Osteocyte (in vitro differentiated cells): ENCODE data around the gene MYO1D. TPM values are rescaled to one million over a fixed set of nuclear protein-coding genes. Genes with fewer than 3 reads are reported as not detected.
"Not testable (repeated sequence)": the region's sequence is repeated elsewhere in the genome, so short reads cannot be mapped to it uniquely, and the experiment has no call there.

Source experiments
- DNase-seq: peaks from one replicate; pipeline ENCODE4 v3.0.0; 2021; ENCODE audit warnings: mixed read lengths; ENCODE audit not compliant: unreplicated experiment; ENCODE audit errors: extremely low spot score
- H3K27ac Mint-ChIP-seq: one replicate; pipeline ENCODE4 v1.8.0; 2021; ENCODE audit warnings: mild to moderate bottlenecking, mixed read lengths; ENCODE audit not compliant: unreplicated experiment
- H3K27me3 Mint-ChIP-seq: one replicate; pipeline ENCODE4 v1.8.0; 2021; ENCODE audit warnings: mixed read lengths; ENCODE audit not compliant: unreplicated experiment
- H3K36me3 Mint-ChIP-seq: one replicate; pipeline ENCODE4 v1.8.0; 2021; ENCODE audit warnings: mixed read lengths; ENCODE audit not compliant: unreplicated experiment
- H3K4me1 Mint-ChIP-seq: one replicate; pipeline ENCODE4 v1.8.0; 2021; ENCODE audit warnings: mixed read lengths; ENCODE audit not compliant: unreplicated experiment
- H3K4me3 Mint-ChIP-seq: one replicate; pipeline ENCODE4 v1.8.0; 2021; ENCODE audit warnings: mild to moderate bottlenecking, moderate library complexity, mixed read lengths; ENCODE audit not compliant: unreplicated experiment
- H3K9me3 Mint-ChIP-seq: one replicate; pipeline ENCODE4 v1.8.0; 2021; ENCODE audit warnings: mixed read lengths; ENCODE audit not compliant: unreplicated experiment
- total RNA-seq: library from RNA; stranded (reverse); gene quantifications from 2 replicates; pipeline ENCODE4 v1.2.1, GENCODE V29; 2021
- TF ChIP-seq, protein P1 (sequence below): fragments of 200-600 bp; sonication (generic); IDR thresholded peaks from 2 replicates; pipeline ENCODE4 v1.5.0; 2021; ENCODE audit warnings: antibody characterized with exemption, mild to moderate bottlenecking, moderate library complexity

The MYO1D gene
- total RNA-seq, 1 donor from 2014 or later = 19.1 TPM

DNA sequence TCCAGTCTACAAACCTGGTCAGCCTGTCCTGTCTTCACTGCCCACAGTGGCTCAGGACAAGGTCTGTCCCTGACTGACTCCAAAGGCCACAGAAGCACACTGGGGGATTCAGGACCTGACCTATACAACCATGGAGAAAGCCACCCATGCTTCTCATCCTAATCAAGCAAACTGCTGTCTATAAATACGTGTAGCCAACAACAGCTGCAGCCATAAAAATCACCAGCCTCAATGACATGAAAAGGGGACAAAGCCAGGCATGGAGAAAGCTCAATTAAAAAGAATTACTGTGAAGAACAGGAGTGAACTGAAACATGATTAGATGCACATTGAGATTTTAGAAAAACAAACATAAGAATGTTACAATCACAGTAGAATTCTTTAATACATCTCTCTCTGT lies 220.0 kb downstream of the MYO1D start:
- Mint-ChIP-seq H3K9me3 (no peaks in the 10 kb centered on the region), H3K27me3 (peaks cover 5% of the 10 kb centered on the region), H3K36me3 (peaks cover 3% of the 10 kb centered on the region), H3K4me3 (no peak overlapping the region), H3K4me1 (no peaks in the 10 kb centered on the region), H3K27ac (no peak overlapping the region)
- DNase-seq = no peak
- TF ChIP-seq, protein P1, sequence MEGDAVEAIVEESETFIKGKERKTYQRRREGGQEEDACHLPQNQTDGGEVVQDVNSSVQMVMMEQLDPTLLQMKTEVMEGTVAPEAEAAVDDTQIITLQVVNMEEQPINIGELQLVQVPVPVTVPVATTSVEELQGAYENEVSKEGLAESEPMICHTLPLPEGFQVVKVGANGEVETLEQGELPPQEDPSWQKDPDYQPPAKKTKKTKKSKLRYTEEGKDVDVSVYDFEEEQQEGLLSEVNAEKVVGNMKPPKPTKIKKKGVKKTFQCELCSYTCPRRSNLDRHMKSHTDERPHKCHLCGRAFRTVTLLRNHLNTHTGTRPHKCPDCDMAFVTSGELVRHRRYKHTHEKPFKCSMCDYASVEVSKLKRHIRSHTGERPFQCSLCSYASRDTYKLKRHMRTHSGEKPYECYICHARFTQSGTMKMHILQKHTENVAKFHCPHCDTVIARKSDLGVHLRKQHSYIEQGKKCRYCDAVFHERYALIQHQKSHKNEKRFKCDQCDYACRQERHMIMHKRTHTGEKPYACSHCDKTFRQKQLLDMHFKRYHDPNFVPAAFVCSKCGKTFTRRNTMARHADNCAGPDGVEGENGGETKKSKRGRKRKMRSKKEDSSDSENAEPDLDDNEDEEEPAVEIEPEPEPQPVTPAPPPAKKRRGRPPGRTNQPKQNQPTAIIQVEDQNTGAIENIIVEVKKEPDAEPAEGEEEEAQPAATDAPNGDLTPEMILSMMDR = no peak

DNA sequence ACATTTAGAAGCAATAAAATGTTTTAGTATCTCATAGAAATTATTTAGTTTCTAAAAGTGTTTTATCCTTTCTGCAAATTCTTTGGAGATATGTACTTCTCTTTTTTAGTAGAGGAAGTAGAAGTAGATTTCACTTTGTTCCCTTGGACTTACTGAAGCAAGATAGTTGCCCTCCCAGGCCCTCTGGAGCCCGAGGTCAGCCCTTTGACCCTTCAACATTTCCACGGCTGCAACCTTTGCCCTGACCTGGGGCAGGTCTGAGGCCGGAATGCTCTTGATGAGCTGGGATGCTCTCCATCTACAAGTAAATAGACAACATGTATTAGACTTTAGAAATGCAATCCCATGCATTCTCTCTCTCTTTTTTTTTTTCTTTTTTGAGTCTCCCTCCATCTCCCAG lies 222.6 kb downstream of the MYO1D start:
- Mint-ChIP-seq H3K36me3 (peaks cover 21% of the 10 kb centered on the region), H3K9me3 (peaks cover 19% of the 10 kb centered on the region), H3K4me3 (no peak overlapping the region), H3K27ac (no peak overlapping the region), H3K27me3 (no peaks in the 10 kb centered on the region), H3K4me1 (no peaks in the 10 kb centered on the region)
- TF ChIP-seq, protein P1 = no peak
- no peak for DNase-seq

DNA sequence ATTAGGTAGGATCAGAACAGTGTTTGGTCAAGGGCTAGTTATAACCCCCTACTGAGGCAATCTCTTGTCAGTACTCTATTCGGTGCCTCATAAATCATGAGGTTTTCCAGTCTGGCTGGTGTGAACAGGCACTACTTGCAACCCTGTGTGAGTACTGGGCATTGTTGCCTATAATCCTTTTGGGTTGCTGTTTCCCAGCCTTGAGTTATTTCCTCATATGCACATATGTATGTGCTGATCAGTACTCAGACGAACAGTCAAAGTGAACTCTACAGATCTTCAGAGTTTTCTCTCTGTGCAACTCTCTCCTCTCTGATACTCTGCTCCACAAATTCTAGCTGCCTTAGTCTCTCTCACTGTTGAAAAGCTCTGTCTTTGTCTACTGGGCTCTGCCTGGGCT lies 225.8 kb downstream of the MYO1D start:
- peaks cover 21% of the 10 kb centered on the region for H3K36me3 Mint-ChIP-seq
- no peak for DNase-seq
- TF ChIP-seq, protein P1 = no peak
- H3K4me3 Mint-ChIP-seq = no peak overlapping the region
- H3K27me3 Mint-ChIP-seq = no peaks in the 10 kb centered on the region
- no peaks in the 10 kb centered on the region for H3K4me1 Mint-ChIP-seq
- peaks cover 26% of the 10 kb centered on the region for H3K9me3 Mint-ChIP-seq
- no peak overlapping the region for H3K27ac Mint-ChIP-seq

DNA sequence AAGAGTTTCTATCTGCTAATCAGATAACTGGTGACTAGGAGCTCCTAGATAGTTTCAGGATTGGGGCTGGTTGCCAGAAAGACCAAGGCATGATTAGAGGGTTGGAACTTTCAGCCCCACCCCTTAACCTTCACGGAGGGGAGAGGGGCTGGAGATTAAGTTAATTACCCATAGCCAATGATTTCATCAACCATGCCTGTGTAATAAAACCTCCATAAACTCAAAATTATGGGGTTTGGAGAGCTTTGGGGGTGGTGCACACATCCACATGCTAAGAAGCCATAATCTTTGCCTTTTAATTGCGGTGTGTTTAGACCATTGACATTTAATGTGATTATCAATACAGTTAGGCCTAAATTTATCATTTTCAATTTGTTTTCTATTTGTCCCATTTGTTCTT lies 228.5 kb downstream of the MYO1D start:
- Mint-ChIP-seq H3K27ac (no peak overlapping the region), H3K4me1 (no peaks in the 10 kb centered on the region), H3K27me3 (no peaks in the 10 kb centered on the region), H3K4me3 (no peak overlapping the region), H3K36me3 (peaks cover 22% of the 10 kb centered on the region), H3K9me3 (peaks cover 26% of the 10 kb centered on the region)
- TF ChIP-seq, protein P1 = no peak
- no peak for DNase-seq

DNA sequence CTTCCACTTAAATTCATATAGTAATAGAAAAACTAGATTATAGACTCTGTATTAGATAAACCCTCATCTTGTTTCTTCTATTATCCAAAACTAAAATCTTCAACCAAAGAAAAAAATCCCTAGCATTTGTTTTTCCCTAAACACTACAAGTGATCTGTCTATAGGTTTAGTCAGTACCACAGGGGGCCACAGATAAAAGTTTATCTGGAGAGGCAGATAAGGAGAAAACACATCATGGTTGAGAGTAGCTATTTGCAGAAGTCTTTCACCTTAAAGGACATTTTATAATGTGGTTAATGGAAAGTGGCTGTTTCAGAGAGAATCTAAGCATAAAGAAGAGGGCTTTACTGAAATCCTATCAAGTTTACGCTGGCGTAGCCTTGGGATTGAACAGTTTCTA lies 230.0 kb downstream of the MYO1D start:
- peaks cover 26% of the 10 kb centered on the region for H3K9me3 Mint-ChIP-seq
- no peak overlapping the region for H3K4me3 Mint-ChIP-seq
- no peaks in the 10 kb centered on the region for H3K27me3 Mint-ChIP-seq
- TF ChIP-seq, protein P1 = no peak
- H3K36me3 Mint-ChIP-seq = peaks cover 20% of the 10 kb centered on the region
- H3K27ac Mint-ChIP-seq = no peak overlapping the region
- H3K4me1 Mint-ChIP-seq = no peaks in the 10 kb centered on the region
- no peak for DNase-seq

DNA sequence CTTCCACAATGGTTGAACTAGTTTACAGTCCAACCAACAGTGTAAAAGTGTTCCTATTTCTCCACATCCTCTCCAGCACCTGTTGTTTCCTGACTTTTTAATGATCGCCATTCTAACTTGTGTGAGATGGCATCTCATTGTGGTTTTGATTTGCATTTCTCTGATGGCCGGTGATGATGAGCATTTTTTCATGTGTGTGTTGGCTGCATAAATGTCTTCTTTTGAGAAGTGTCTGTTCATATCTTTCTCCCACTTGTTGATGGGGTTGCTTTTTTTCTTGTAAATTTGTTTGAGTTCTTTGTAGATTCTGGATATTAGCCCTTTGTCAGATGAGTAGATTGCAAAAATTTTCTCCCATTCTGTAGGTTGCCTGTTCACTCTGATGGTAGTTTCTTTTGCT lies 235.4 kb downstream of the MYO1D start:
- H3K27ac Mint-ChIP-seq, H3K9me3 Mint-ChIP-seq, H3K36me3 Mint-ChIP-seq, H3K4me3 Mint-ChIP-seq, DNase-seq, H3K4me1 Mint-ChIP-seq, H3K27me3 Mint-ChIP-seq: not testable (repeated sequence)
